SU-DHL-6 (cell line): ENCODE data around the gene ZNF672.

ENCODE experiments used
- H2AFZ ChIP-seq: fragments of 200-600 bp; sonication (generic); 2 replicates; pipeline ENCODE4 v1.6.1; 2014; ENCODE audit warnings: low read depth, mild to moderate bottlenecking, moderate library complexity, mixed read lengths, antibody characterized with exemption, low read length; ENCODE audit not compliant: severe bottlenecking
- H3F3A ChIP-seq: fragments of 200-600 bp; shearing (Covaris generic); 2 replicates; pipeline ENCODE4 v1.6.0; 2016; ENCODE audit warnings: antibody characterized with exemption, mild to moderate bottlenecking; ENCODE audit not compliant: insufficient read depth
- H3K27ac ChIP-seq: fragments of 200-600 bp; sonication (generic); 2 replicates; pipeline ENCODE4 v1.5.1; 2016; ENCODE audit warnings: low read depth, mild to moderate bottlenecking, low read length, moderate library complexity, mixed read lengths
- H3K27me3 ChIP-seq: fragments of 200-600 bp; sonication (generic), shearing (Covaris generic); 2 replicates; pipeline ENCODE4 v1.6.0; 2014; ENCODE audit warnings: mild to moderate bottlenecking, low read length
- H3K36me3 ChIP-seq: fragments of 200-600 bp; sonication (generic); 2 replicates; pipeline ENCODE4 v1.6.1; 2014; ENCODE audit warnings: mild to moderate bottlenecking, low read length, mixed read lengths
- H3K4me2 ChIP-seq: fragments of 300-600, 200-600 bp; shearing (Covaris generic), sonication (generic); 2 replicates; pipeline ENCODE4 v1.6.0; 2014; ENCODE audit warnings: low read length, low read depth, mild to moderate bottlenecking; ENCODE audit not compliant: poor library complexity, severe bottlenecking
- H3K4me3 ChIP-seq: fragments of 200-600 bp; sonication (generic); 2 replicates; pipeline ENCODE4 v1.5.1; 2014; ENCODE audit warnings: antibody characterized with exemption, low read length, mild to moderate bottlenecking, mixed read lengths; ENCODE audit not compliant: insufficient read depth, poor library complexity, severe bottlenecking
- H3K79me2 ChIP-seq: fragments of 200-600 bp; sonication (generic); 2 replicates; pipeline ENCODE4 v1.6.1; 2014; ENCODE audit warnings: mild to moderate bottlenecking, low read length, moderate library complexity; ENCODE audit not compliant: insufficient read depth
- H3K9ac ChIP-seq: fragments of 200-600 bp; sonication (generic); 2 replicates; pipeline ENCODE4 v1.7.0; 2014; ENCODE audit warnings: mild to moderate bottlenecking, low read length
- H3K9me2 ChIP-seq: fragments of 200-600 bp; sonication (generic); replicated peaks from 2 replicates; pipeline ENCODE4 v1.6.1; 2014; ENCODE audit warnings: low read length; ENCODE audit not compliant: insufficient read depth
- H3K9me3 ChIP-seq: fragments of 200-600 bp; sonication (generic); 2 replicates; pipeline ENCODE4 v1.6.1; 2014; ENCODE audit warnings: low read length, mixed read lengths; ENCODE audit not compliant: insufficient read depth
- H4K20me1 ChIP-seq: fragments of 200-600 bp; sonication (generic); 2 replicates; pipeline ENCODE4 v1.6.1; 2014; ENCODE audit warnings: low read depth, mild to moderate bottlenecking, antibody characterized with exemption, low read length, moderate library complexity, mixed read lengths
- CTCF ChIP-seq: fragments of 200-600 bp; sonication (generic); IDR thresholded peaks from one replicate; pipeline ENCODE4 v1.5.1; 2017; ENCODE audit warnings: antibody characterized with exemption, mild to moderate bottlenecking, low read length, moderate library complexity; ENCODE audit not compliant: insufficient read depth, poor library complexity, severe bottlenecking
- EZH2phosphoT487 ChIP-seq: fragments of 200-600 bp; sonication (generic), shearing (Covaris generic); conservative IDR thresholded peaks from 2 replicates; pipeline ENCODE4 v1.6.1; 2018; ENCODE audit warnings: mild to moderate bottlenecking, antibody characterized with exemption, low read length, moderate library complexity, mixed read lengths

ZNF672 gene

GRCh38 chr1:248825136-248825535 lies 12.9 kb upstream of the ZNF672 start:
- peak overlapping the region; percentile 75 for H3K9ac ChIP-seq
- no peaks in the 10 kb centered on the region for H3K36me3 ChIP-seq
- TF ChIP-seq EZH2phosphoT487 (no peak), CTCF (no peak)
- H3K4me3 ChIP-seq: peak overlapping the region; percentile 94
- H4K20me1 ChIP-seq: no peaks in the 10 kb centered on the region
- peaks cover 48% of the 10 kb centered on the region for H3K79me2 ChIP-seq
- H3K9me3 ChIP-seq: no peaks in the 10 kb centered on the region
- no peaks in the 10 kb centered on the region for H3K9me2 ChIP-seq
- H3K4me2 ChIP-seq: peak overlapping the region; percentile 82
- H3K27me3 ChIP-seq: no peaks in the 10 kb centered on the region
- H2AFZ ChIP-seq: peak overlapping the region; percentile 82
- H3K27ac ChIP-seq: no peak overlapping the region
- 0 out of 2 replicates have a peak, but pooled peaks cover 3% of the 10 kb centered on the region for H3F3A ChIP-seq

GRCh38 chr1:248825573-248825908 lies 12.5 kb upstream of the ZNF672 start:
- Histone ChIP-seq H3F3A (0 out of 2 replicates have a peak, but pooled peaks cover 3% of the 10 kb centered on the region), H3K79me2 (peaks cover 44% of the 10 kb centered on the region), H3K27ac (peak overlapping the region; percentile 84), H3K36me3 (no peaks in the 10 kb centered on the region), H4K20me1 (no peaks in the 10 kb centered on the region), H3K9me2 (no peaks in the 10 kb centered on the region), H3K4me2 (peak overlapping the region; percentile 82), H3K9me3 (no peaks in the 10 kb centered on the region), H3K9ac (peak overlapping the region; percentile 75), H3K4me3 (peak overlapping the region; percentile 94), H3K27me3 (no peaks in the 10 kb centered on the region), H2AFZ (peak overlapping the region; percentile 82)
- no peak for TF ChIP-seq EZH2phosphoT487
- TF ChIP-seq CTCF: no peak

- H2AFZ ChIP-seq: peak within 1 kb of the TSS; percentile 82
- 0 out of 2 replicates have a peak, but pooled peaks cover 3% of the 10 kb centered on the region for H3F3A ChIP-seq
- TF ChIP-seq EZH2phosphoT487: no peak
- TF ChIP-seq CTCF: peak; percentile 97
- H3K9ac ChIP-seq: peak within 1 kb of the TSS; percentile 75
- H3K9me3 ChIP-seq: no peaks in the 10 kb centered on the region
- H3K27ac ChIP-seq: peak within 1 kb of the TSS; percentile 84
- peak within 1 kb of the TSS; percentile 94 for H3K4me3 ChIP-seq
- H3K4me2 ChIP-seq: peak within 1 kb of the TSS; percentile 82
- peaks cover 38% of the 10 kb centered on the region for H3K79me2 ChIP-seq
- no peaks in the 10 kb centered on the region for H3K36me3 ChIP-seq
- no peaks in the 10 kb centered on the region for H3K27me3 ChIP-seq
- no peaks in the 10 kb centered on the region for H4K20me1 ChIP-seq
- no peaks in the 10 kb centered on the region for H3K9me2 ChIP-seq
These were observed 11.9 kb upstream of the ZNF672 start, which contains the start of gene SH3BP5L for GRCh38 chr1:248825909-248826760. Gene SH3BP5L (minus strand): TSS chr1:248825915. CDS start chr1:248824935, 980 bp downstream.
